CD4-positive, alpha-beta memory T cell (primary cell): ENCODE results near the gene CHD5. TPM values are rescaled to one million over a fixed set of nuclear protein-coding genes. Genes with fewer than 3 reads are reported as not detected.
"Not testable (repeated sequence)": the region's sequence is repeated elsewhere in the genome, so short reads cannot be mapped to it uniquely, and the experiment has no call there.

ENCODE experiments used
- CTCF ChIA-PET: fragments of 350-600 bp; sonication (Branson Sonifier 250); formaldehyde crosslinking; loops from one replicate; lab custom pipeline; 2021; ENCODE audit warnings: inconsistent platforms; ENCODE audit not compliant: partially characterized antibody; lab: Charles Lee
- POLR2A ChIA-PET: fragments of 350-600 bp; sonication (Branson Sonifier 250); formaldehyde crosslinking; loops from one replicate; lab custom pipeline; 2021; ENCODE audit not compliant: partially characterized antibody; lab: Charles Lee
- DNase-seq, 5 donors: peaks; one replicate each; pipeline versions ENCODE4 v3.0.0 to v3.0.0-alpha.2; 2020 to 2022; ENCODE audit warnings: mixed read lengths in 1 of 5
- H3K27ac ChIP-seq: one replicate; pipeline ENCODE4 v1.7.0; 2013; ENCODE audit warnings: low read depth, low read length
- H3K27me3 ChIP-seq: 2 replicates; pipeline ENCODE4 v1.7.0; 2013; ENCODE audit warnings: mild to moderate bottlenecking, low read length, moderate library complexity; ENCODE audit not compliant: insufficient read depth
- H3K36me3 ChIP-seq: 2 replicates; pipeline ENCODE4 v1.7.0; 2013; ENCODE audit warnings: mild to moderate bottlenecking, low read length, moderate library complexity; ENCODE audit not compliant: insufficient read depth
- H3K4me1 ChIP-seq: 2 replicates; pipeline ENCODE4 v1.7.0; 2013; ENCODE audit warnings: mild to moderate bottlenecking, low read length, moderate library complexity; ENCODE audit not compliant: insufficient read depth
- H3K4me3 ChIP-seq, 2 donors: one replicate each; pipeline ENCODE4 v1.7.0; 2013; ENCODE audit warnings: low read length in 2 of 2, mild to moderate bottlenecking in 1 of 2
- H3K9me3 ChIP-seq, 2 donors: one replicate each; pipeline ENCODE4 v1.7.0; 2013; ENCODE audit warnings: low read length in 2 of 2, control low read depth in 1 of 2; ENCODE audit not compliant: control insufficient read depth in 1 of 2
- H3K27ac Mint-ChIP-seq, 7 donors: one replicate each; pipeline ENCODE4 v1.8.0; 2020 to 2021; ENCODE audit warnings: mixed read lengths in 7 of 7, mild to moderate bottlenecking in 6 of 7, inconsistent platforms in 3 of 7, moderate library complexity in 3 of 7
- H3K27me3 Mint-ChIP-seq, 2 donors: one replicate each; pipeline ENCODE4 v1.8.0; 2020 to 2021; ENCODE audit warnings: mixed read lengths in 2 of 2
- H3K36me3 Mint-ChIP-seq, 2 donors: one replicate each; pipeline ENCODE4 v1.8.0; 2020 to 2021; ENCODE audit warnings: mixed read lengths in 2 of 2, inconsistent platforms in 1 of 2, mild to moderate bottlenecking in 1 of 2
- H3K4me1 Mint-ChIP-seq, 4 donors: one replicate each; pipeline ENCODE4 v1.8.0; 2020 to 2021; ENCODE audit warnings: mixed read lengths in 4 of 4, mild to moderate bottlenecking in 1 of 4
- H3K4me3 Mint-ChIP-seq, 8 donors: one replicate each; pipeline ENCODE4 v1.8.0; 2020 to 2021; ENCODE audit warnings: mixed read lengths in 8 of 8, mild to moderate bottlenecking in 7 of 8, moderate library complexity in 6 of 8, inconsistent platforms in 3 of 8
- H3K9me3 Mint-ChIP-seq, 8 donors: one replicate each; pipeline ENCODE4 v1.8.0; 2020 to 2021; ENCODE audit warnings: mixed read lengths in 8 of 8, mild to moderate bottlenecking in 5 of 8, inconsistent platforms in 3 of 8, moderate library complexity in 1 of 8
- intact Hi-C: fragments of 100-400 bp; cut with micrococcal nuclease; formaldehyde crosslinking; loops from one replicate; pipeline ENCODE4 v1.15.1; 2023
- polyA plus RNA-seq, 2 donors: library from polyadenylated mRNA; unstranded; fragments of 300-500 nt; fragmentation: Illumina TruSeq; gene quantifications; one replicate each; pipeline ENCODE4 v1.2.3, GENCODE V29; 2021
- total RNA-seq, 2 experiments: library from RNA; stranded (reverse); gene quantifications; one replicate each; pipeline ENCODE4 v1.2.3, GENCODE V29; 2021

Gene CHD5
- total and polyA plus RNA-seq, 4 experiments from 2014 or later, result 0.06 to 0.17 TPM; not detected in 2

DNA sequence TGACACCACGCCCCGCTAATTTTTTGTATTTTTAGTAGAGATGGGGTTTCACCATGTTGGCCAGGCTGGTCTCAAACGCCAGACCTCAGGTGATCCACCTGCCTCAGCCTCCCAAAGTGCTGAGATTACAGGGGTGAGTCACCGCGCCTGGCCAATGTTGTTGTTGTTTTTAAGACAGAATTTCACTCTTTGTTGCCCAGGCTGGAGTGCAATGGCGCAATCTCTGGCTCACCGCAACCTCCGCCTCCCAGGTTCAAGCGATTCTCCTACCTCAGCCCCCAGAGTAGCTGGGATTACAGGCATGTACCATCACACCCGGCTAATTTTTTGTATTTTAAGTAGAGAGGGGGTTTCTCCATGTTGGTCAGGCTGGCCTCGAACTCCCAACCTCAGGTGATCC lies 39.5 kb upstream of the CHD5 start:
- H3K9me3 ChIP-seq, H3K4me3 Mint-ChIP-seq, H3K27me3 ChIP-seq, H3K9me3 Mint-ChIP-seq, DNase-seq, H3K27ac ChIP-seq, H3K4me1 Mint-ChIP-seq, H3K27ac Mint-ChIP-seq, H3K4me1 ChIP-seq, intact Hi-C loops, H3K4me3 ChIP-seq, H3K27me3 Mint-ChIP-seq: not testable (repeated sequence)
- POLR2A ChIA-PET, result interaction anchor here (0.6 kb wide), 1 partner anchor 28 kb away, joined by 3 read pairs; no protein-coding TSS in a partner anchor
- H3K36me3 Mint-ChIP-seq, result peaks cover 11 to 25% of the 10 kb centered on the region in 2 donors
- CTCF ChIA-PET, result interaction anchor here (1.3 to 1.8 kb wide), 2 partner anchors 15 to 27 kb away, joined by 3 to 5 read pairs; no protein-coding TSS in a partner anchor
- H3K36me3 ChIP-seq, result peaks cover 20% of the 10 kb centered on the region

DNA sequence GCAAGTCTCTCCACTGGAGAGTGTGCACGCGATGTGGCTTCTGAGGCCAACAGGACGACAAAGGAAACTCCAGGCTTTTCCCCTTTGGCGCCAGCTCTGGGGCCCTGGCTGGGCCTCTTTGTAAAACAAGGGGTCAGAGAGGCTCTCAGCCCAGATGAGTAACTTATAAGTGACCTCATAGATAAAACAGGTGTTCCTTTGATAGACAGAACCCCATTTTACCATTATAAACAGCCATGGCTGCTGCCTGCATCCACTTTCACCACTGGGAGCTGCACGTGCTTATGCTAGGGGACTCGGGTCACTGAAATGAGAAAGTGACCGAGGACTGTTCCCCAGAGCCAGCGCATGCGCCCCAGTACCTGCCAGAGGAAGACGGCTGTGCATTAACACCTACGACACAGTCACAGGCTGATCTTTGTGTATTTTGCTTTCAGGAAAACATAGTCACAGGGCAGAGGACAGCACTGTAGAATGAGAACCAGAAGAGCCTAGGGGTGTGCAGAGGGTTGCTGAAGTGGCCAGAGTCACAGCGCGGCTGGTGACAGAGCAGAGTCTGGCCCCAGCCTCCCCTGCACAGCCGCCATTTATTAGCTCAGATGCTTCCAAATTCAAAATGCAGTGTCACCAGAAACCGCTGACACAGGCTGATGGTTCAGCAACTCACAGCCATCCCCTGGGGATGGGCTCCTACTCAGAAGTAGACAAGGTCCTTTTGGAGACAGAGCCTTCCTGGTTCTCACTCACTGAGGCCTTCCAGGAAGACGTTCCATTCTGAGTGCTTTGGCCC lies 38.4 kb upstream of the CHD5 start:
- Mint-ChIP-seq H3K4me1 (peaks cover 0 to 4% (median 3%) of the 10 kb centered on the region in 4 donors), H3K27me3 (no peaks in the 10 kb centered on the region), H3K9me3 (no peaks in the 10 kb centered on the region), H3K4me3 (no peak overlapping the region), H3K36me3 (peaks cover under 1 to 14% of the 10 kb centered on the region in 2 donors), H3K27ac (no peak overlapping the region)
- H3K36me3 ChIP-seq, result peaks cover 9% of the 10 kb centered on the region
- H3K4me1 ChIP-seq, result no peaks in the 10 kb centered on the region
- no peaks in the 10 kb centered on the region for H3K27me3 ChIP-seq
- intact Hi-C loops, result no loop called here
- H3K9me3 ChIP-seq, result no peaks in the 10 kb centered on the region
- POLR2A ChIA-PET, result interaction anchor here (0.6 kb wide), 1 partner anchor 27 kb away, joined by 3 read pairs; no protein-coding TSS in a partner anchor
- no peak overlapping the region for H3K4me3 ChIP-seq
- no peak for DNase-seq
- H3K27ac ChIP-seq, result no peak overlapping the region
- CTCF ChIA-PET, result no interaction called here

- H3K36me3 Mint-ChIP-seq, result no peaks in the 10 kb centered on the region
- H3K9me3 Mint-ChIP-seq, result no peaks in the 10 kb centered on the region
- CTCF ChIA-PET, result no interaction called here
- POLR2A ChIA-PET, result no interaction called here
- Histone ChIP-seq H3K36me3 (no peaks in the 10 kb centered on the region), H3K4me3 (no peak overlapping the region), H3K27ac (no peak overlapping the region), H3K4me1 (peaks cover 9% of the 10 kb centered on the region), H3K27me3 (no peaks in the 10 kb centered on the region), H3K9me3 (no peaks in the 10 kb centered on the region)
- peak overlapping the region in 2 of 8 donors; percentile 12 to 30 for H3K4me3 Mint-ChIP-seq
- no peaks in the 10 kb centered on the region for H3K27me3 Mint-ChIP-seq
- no peak for DNase-seq
- H3K27ac Mint-ChIP-seq, result peak overlapping the region in 1 of 7 donors; percentile 29
- intact Hi-C loops, result no loop called here
- H3K4me1 Mint-ChIP-seq, result peaks cover 0 to 16% (median 6%) of the 10 kb centered on the region in 4 donors
Observed at GRCh38 chr1:6212193-6212959, 32.3 kb upstream of the CHD5 start.

DNA sequence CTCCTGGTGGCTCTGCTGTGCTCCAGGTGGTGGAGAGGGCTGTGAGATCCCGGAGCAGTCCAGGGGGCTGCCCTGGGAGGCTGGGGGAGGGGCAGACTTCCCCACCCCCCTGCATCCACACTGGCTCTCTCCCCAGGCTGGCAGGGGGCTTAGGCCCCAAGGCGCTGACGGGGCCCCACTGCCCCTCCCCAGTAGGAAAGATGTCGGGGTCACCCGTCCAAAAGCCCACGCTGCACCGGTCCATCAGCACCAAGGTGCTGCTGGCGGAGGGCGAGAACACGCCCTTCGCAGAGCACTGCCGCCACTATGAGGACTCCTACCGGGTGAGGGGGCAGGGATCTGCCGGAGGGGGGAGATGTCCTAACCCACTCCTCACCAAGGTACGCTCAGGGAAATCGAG lies 31.6 kb upstream of the CHD5 start:
- Mint-ChIP-seq H3K4me3 (no peak overlapping the region), H3K9me3 (no peaks in the 10 kb centered on the region), H3K27me3 (peaks cover 0 to 2% of the 10 kb centered on the region in 2 donors), H3K4me1 (peaks cover 2 to 19% (median 6%) of the 10 kb centered on the region in 4 donors), H3K27ac (no peak overlapping the region), H3K36me3 (no peaks in the 10 kb centered on the region)
- intact Hi-C loops, result no loop called here
- Histone ChIP-seq H3K9me3 (no peaks in the 10 kb centered on the region), H3K4me1 (peaks cover 13% of the 10 kb centered on the region), H3K36me3 (no peaks in the 10 kb centered on the region), H3K4me3 (no peak overlapping the region), H3K27ac (no peak overlapping the region), H3K27me3 (no peaks in the 10 kb centered on the region)
- no peak for DNase-seq
- POLR2A ChIA-PET, result no interaction called here
- CTCF ChIA-PET, result no interaction called here

- Mint-ChIP-seq H3K27ac (no peak overlapping the region), H3K4me3 (no peak overlapping the region), H3K36me3 (no peaks in the 10 kb centered on the region), H3K9me3 (no peaks in the 10 kb centered on the region), H3K4me1 (peaks cover 3 to 23% (median 7%) of the 10 kb centered on the region in 4 donors), H3K27me3 (peaks cover 0 to 2% of the 10 kb centered on the region in 2 donors)
- H3K9me3 ChIP-seq, result no peaks in the 10 kb centered on the region
- H3K36me3 ChIP-seq, result no peaks in the 10 kb centered on the region
- no peak overlapping the region for H3K4me3 ChIP-seq
- peaks cover 19% of the 10 kb centered on the region for H3K4me1 ChIP-seq
- ChIA-PET CTCF (no interaction called here), POLR2A (interaction anchor here (0.9 kb wide), 1 partner anchor 25 kb away, joined by 3 read pairs; the partner anchor contains the start of gene ICMT)
- no peak for DNase-seq
- H3K27ac ChIP-seq, result no peak overlapping the region
- H3K27me3 ChIP-seq, result no peaks in the 10 kb centered on the region
- intact Hi-C loops, result no loop called here
Observed at GRCh38 chr1:6210591-6211355, 30.7 kb upstream of the CHD5 start.

- Mint-ChIP-seq H3K27me3 (peaks cover 0 to 2% of the 10 kb centered on the region in 2 donors), H3K9me3 (no peaks in the 10 kb centered on the region), H3K36me3 (no peaks in the 10 kb centered on the region), H3K4me1 (peaks cover 2 to 22% (median 7%) of the 10 kb centered on the region in 4 donors), H3K4me3 (peak overlapping the region; percentile 50 to 74 (median 62)), H3K27ac (peak overlapping the region in 1 of 7 donors; percentile 75)
- Histone ChIP-seq H3K4me3 (no peak overlapping the region), H3K27ac (no peak overlapping the region), H3K27me3 (no peaks in the 10 kb centered on the region), H3K4me1 (peaks cover 22% of the 10 kb centered on the region), H3K9me3 (no peaks in the 10 kb centered on the region), H3K36me3 (no peaks in the 10 kb centered on the region)
- DNase-seq, result peak in 3 of 5 donors; percentile 14 to 21 (median 16)
- intact Hi-C loops, result loop anchor here (5.0 kb wide), 1 partner anchor 37 kb away; no protein-coding TSS in a partner anchor
- CTCF ChIA-PET, result no interaction called here
- POLR2A ChIA-PET, result interaction anchor here (0.9 kb wide), 1 partner anchor 26 kb away, joined by 3 read pairs; the partner anchor contains the start of gene ICMT
Observed at GRCh38 chr1:6209661-6210580, 29.8 kb upstream of the CHD5 start.
